HEK293T (cell line): ENCODE results near the gene DLX6.
A peak's percentile ranks its signal among the peaks of the same experiment; 100 is the strongest.

Experiments used
- CTCF ChIA-PET: fragments of 350-600 bp; formaldehyde crosslinking; extraction: SDS; loops from one replicate; lab custom pipeline; 2021; ENCODE audit warnings: antibody characterized with exemption, inconsistent platforms; lab: Yijun Ruan, JAX
- POLR2A ChIA-PET: fragments of 350-600 bp; formaldehyde crosslinking; extraction: SDS; loops from one replicate; lab custom pipeline; 2020; ENCODE audit warnings: antibody characterized with exemption, inconsistent platforms; lab: Yijun Ruan, JAX
- DNase-seq: peaks from one replicate; pipeline ENCODE4 v3.0.0; 2012; ENCODE audit warnings: mixed read lengths; ENCODE audit errors: extremely low spot score
- ARNT ChIP-seq: fragments of 450-650 bp; IDR thresholded peaks from 2 replicates; pipeline ENCODE4 v1.6.1; 2017; ENCODE audit warnings: mild to moderate bottlenecking
- BHLHE40 ChIP-seq: fragments of 450-650 bp; IDR thresholded peaks from 2 replicates; pipeline ENCODE4 v1.6.1; 2016; ENCODE audit warnings: mild to moderate bottlenecking, moderate library complexity, borderline replicate concordance
- CTBP1 ChIP-seq: fragments of 450-650 bp; IDR thresholded peaks from 2 replicates; pipeline ENCODE4 v1.6.1; 2016; ENCODE audit warnings: borderline replicate concordance
- ELF4 ChIP-seq: fragments of 450-650 bp; IDR thresholded peaks from 2 replicates; pipeline ENCODE4 v1.6.1; 2017; ENCODE audit warnings: antibody characterized with exemption
- FOXA1 ChIP-seq: fragments of 450-650 bp; IDR thresholded peaks from 2 replicates; pipeline ENCODE4 v1.6.1; 2016; ENCODE audit warnings: mild to moderate bottlenecking
- FOXK2 ChIP-seq: fragments of 450-650 bp; IDR thresholded peaks from 2 replicates; pipeline ENCODE4 v1.6.1; 2016; ENCODE audit warnings: mild to moderate bottlenecking
- FOXM1 ChIP-seq: fragments of 450-650 bp; IDR thresholded peaks from 2 replicates; pipeline ENCODE4 v1.6.1; 2017; ENCODE audit warnings: mild to moderate bottlenecking, borderline replicate concordance
- HDGF ChIP-seq: fragments of 450-650 bp; IDR thresholded peaks from 2 replicates; pipeline ENCODE4 v1.6.1; 2017; ENCODE audit warnings: antibody characterized with exemption, borderline replicate concordance
- L3MBTL2 ChIP-seq: fragments of 450-650 bp; conservative IDR thresholded peaks from 2 replicates; pipeline ENCODE4 v1.6.1; 2016; ENCODE audit warnings: mild to moderate bottlenecking
- LEF1 ChIP-seq: fragments of 450-650 bp; IDR thresholded peaks from 2 replicates; pipeline ENCODE4 v1.6.1; 2017; ENCODE audit warnings: mild to moderate bottlenecking, borderline replicate concordance
- NFRKB ChIP-seq: fragments of 450-650 bp; IDR thresholded peaks from 2 replicates; pipeline ENCODE4 v1.6.1; 2016; ENCODE audit warnings: mild to moderate bottlenecking, moderate library complexity
- SP1 ChIP-seq: fragments of 450-650 bp; IDR thresholded peaks from 2 replicates; pipeline ENCODE4 v1.6.1; 2017
- SUZ12 ChIP-seq: fragments of 450-650 bp; IDR thresholded peaks from 2 replicates; pipeline ENCODE4 v1.6.1; 2016; ENCODE audit warnings: mild to moderate bottlenecking
- TARDBP ChIP-seq: fragments of 450-650 bp; IDR thresholded peaks from 2 replicates; pipeline ENCODE4 v1.6.1; 2016
- ZNF384 ChIP-seq: fragments of 450-650 bp; IDR thresholded peaks from 2 replicates; pipeline ENCODE4 v1.6.1; 2016
- TF ChIP-seq, protein P1 (sequence below): fragments of 450-650 bp; IDR thresholded peaks from 2 replicates; pipeline ENCODE4 v1.6.1; 2016

Gene DLX6

DNA sequence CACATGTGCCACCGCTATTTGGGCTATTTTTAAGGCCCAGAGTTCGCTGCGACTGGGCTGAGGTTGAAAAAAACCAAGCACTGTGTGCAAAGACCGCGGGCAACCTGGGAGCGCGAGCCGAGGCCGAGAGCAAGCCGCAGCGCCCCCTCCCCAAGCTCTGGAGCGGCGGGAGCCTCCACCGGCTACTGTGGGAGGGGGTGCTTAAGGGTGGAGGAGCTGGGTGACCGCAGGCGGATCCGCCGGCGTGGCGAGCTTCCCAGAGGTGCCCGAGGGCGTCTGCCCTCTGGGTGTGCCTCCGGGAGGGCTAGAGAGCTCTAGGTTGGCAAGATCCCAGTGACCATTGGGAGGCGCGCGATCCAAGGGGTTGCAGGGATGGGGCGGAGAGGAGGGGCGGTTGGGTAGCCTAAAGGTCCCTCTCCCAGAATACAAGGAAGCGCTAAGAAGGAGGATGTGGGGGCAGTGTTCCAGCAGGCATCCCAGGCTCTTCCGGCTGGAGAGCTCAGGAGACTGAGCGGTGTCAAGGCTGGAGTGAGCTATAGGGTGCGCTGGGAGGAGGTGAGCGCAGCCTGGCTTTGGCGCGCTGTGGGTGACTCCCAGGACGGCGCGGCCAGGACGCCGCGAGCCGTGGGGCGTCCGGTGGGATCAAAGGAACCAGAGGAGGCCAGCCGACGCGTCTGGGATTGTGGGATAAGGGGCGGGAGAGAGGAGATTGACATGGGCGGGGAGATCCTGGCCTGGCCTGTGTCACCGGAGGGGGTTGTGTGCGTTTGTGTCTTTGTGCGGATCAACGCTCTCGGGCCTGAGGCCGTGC, 11.2 kb downstream of the DLX6 start:
- TF ChIP-seq CTBP1: no peak
- TF ChIP-seq, protein P1, sequence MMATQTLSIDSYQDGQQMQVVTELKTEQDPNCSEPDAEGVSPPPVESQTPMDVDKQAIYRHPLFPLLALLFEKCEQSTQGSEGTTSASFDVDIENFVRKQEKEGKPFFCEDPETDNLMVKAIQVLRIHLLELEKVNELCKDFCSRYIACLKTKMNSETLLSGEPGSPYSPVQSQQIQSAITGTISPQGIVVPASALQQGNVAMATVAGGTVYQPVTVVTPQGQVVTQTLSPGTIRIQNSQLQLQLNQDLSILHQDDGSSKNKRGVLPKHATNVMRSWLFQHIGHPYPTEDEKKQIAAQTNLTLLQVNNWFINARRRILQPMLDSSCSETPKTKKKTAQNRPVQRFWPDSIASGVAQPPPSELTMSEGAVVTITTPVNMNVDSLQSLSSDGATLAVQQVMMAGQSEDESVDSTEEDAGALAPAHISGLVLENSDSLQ: peak; percentile 84
- TF ChIP-seq BHLHE40: no peak
- TF ChIP-seq ARNT: no peak
- peak; percentile 12; the same call in 1 of the 2 replicates for TF ChIP-seq L3MBTL2
- no peak for TF ChIP-seq SP1
- no peak for TF ChIP-seq FOXA1
- no peak for TF ChIP-seq FOXK2
- TF ChIP-seq TARDBP: no peak
- TF ChIP-seq FOXM1: no peak
- no peak for TF ChIP-seq ELF4
- no peak for TF ChIP-seq HDGF
- TF ChIP-seq NFRKB: no peak
- no peak for TF ChIP-seq SUZ12
- TF ChIP-seq ZNF384: peak; percentile 53; the same call in 1 of the 2 replicates
- TF ChIP-seq LEF1: no peak
- ChIA-PET CTCF (interaction anchor here (1.8 to 2.6 kb wide), 2 partner anchors 10 to 11 kb away, joined by 3 to 9 read pairs; no protein-coding TSS in a partner anchor), POLR2A (interaction anchor here (0.7 to 4.0 kb wide), 5 partner anchors 11 to 420 kb away, joined by 4 to 52 read pairs (median 5); partner anchors contain the start of gene DLX6)
- peak; percentile 57 for DNase-seq

DNA sequence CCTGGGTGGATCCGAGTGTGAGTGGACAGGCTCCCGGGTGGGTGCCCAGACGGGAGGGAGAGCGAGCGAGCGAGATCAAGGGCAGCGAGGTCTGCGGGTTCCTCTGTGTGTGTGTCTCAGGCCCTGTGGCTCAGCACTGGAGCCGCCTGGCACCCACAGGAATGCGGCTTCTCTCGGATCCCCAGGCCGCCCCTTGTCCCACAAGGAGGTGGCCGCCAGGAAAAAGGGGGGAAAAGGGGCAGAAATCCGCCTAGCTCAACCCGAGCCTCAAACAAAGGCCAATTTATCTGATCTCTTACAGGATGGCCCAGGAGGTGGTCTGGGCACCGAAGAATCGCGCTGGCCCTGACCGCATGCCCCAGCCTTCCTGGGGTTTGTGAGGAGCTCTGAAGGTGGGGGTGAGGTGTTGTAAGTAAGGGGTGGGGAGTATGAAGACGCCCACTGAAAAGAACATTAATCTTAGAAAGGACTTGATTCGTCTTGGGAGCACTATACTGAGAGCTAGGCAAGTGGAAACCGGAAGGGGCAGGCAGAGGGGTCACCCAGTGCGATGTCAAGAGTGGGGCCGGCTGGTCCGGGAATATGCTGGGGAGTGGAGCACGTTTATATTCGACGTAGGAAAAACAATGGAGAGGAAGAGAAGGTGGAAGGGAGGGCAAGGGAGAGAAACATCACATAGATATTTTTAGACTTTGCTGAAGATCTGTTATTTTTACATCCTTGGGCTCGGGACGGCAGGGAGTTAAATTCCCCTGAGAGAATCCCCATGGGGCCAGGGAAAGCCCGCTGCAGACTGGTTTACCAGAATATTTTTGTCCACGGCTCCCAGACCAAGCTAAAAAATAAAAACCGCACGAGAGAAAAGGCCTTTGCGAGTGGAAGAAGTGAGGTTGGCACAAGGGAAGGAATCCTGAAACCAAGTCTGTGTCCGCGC, 12.1 kb downstream of the DLX6 start:
- CTCF ChIA-PET: interaction anchor here (1.8 to 2.6 kb wide), 2 partner anchors 10 to 11 kb away, joined by 3 to 9 read pairs; no protein-coding TSS in a partner anchor
- POLR2A ChIA-PET: interaction anchor here (0.7 to 4.0 kb wide), 5 partner anchors 10 to 421 kb away, joined by 4 to 52 read pairs (median 5); partner anchors contain the start of gene DLX6
- DNase-seq: no peak
- TF ChIP-seq BHLHE40 (no peak), ZNF384 (no peak), SP1 (no peak), TARDBP (no peak), CTBP1 (no peak), NFRKB (no peak), SUZ12 (no peak), LEF1 (no peak), FOXK2 (no peak), L3MBTL2 (no peak; the same call in 1 of the 2 replicates), HDGF (no peak), FOXA1 (no peak), FOXM1 (no peak), ARNT (no peak), ELF4 (no peak)
- TF ChIP-seq, protein P1: no peak

DNA sequence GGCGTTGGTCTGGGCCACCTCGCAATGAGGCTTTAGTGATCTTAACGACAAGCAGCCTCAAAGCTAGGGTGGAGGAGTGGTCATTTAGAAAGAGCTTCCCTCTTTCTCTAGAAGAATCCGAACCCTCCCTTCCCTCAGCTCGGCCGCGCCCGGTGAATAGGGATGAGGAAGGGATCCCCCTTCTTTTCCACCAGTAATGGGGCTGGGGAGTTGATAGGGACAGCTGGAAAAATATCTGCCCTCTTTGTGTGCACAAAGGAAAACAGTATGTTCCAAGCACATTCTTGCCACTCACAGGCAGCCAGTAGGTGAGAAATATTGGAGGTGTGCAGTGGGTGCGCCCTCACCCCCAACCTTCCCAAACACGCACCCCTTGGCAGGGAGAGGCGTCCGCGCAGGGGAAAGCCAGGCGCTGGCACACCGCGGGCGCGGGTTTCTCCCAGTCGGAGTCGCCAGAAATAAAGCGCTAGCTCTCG, 12.8 kb downstream of the DLX6 start:
- DNase-seq: no peak
- TF ChIP-seq NFRKB: no peak
- no peak for TF ChIP-seq CTBP1
- TF ChIP-seq ZNF384: no peak
- TF ChIP-seq FOXM1: no peak
- no peak for TF ChIP-seq LEF1
- no peak for TF ChIP-seq BHLHE40
- no peak for TF ChIP-seq ARNT
- no peak for TF ChIP-seq TARDBP
- TF ChIP-seq FOXK2: no peak
- no peak for TF ChIP-seq SP1
- no peak for TF ChIP-seq SUZ12
- no peak for TF ChIP-seq HDGF
- TF ChIP-seq FOXA1: no peak
- no peak for TF ChIP-seq ELF4
- TF ChIP-seq L3MBTL2: no peak
- TF ChIP-seq, protein P1: no peak
- CTCF ChIA-PET: interaction anchor here (0.6 kb wide), 1 partner anchor 82 kb away, joined by 3 read pairs; no protein-coding TSS in a partner anchor
- POLR2A ChIA-PET: interaction anchor here (4.0 kb wide), 1 partner anchor 12 kb away, joined by 52 read pairs; the partner anchor contains the start of gene DLX6

DNA sequence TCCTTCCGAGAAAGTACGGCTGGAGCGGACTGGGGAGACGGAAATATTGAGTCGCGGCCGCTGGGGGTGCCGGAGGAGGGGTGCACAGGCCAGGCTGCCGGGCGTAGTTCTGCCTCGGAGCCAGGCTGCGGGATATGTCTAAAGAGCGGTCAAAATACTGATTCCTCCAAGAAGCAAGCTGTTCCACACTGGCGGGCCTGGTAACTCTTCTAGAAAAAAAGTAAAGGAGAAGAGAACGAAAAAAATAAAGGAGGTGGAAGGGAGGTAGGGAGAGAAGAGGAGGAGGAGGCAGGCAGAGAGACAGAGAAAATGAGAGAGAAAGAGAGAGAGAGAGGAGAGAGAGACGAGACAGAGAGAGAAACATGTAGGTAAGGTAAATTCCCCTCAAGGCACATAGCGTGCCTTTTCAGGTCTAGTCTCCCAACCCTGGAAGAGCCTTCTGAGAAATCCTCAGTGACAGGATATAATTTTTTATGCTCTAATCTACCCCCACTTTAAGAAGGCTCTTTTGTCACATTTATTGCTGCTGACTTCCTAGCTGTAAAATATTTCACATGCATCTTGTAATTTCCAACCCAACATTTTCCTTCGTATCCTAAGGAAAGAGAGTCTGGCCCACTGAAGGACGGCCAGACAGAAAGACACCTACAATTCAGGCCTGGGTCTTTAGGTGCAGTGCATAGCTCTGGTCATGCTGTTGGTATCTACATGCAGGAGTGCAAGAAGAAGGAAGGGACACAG, 13.6 kb downstream of the DLX6 start:
- POLR2A ChIA-PET: interaction anchor here (0.6 kb wide), 1 partner anchor 12 kb away, joined by 3 read pairs; no protein-coding TSS in a partner anchor
- DNase-seq: no peak
- CTCF ChIA-PET: no interaction called here
- TF ChIP-seq FOXM1 (no peak), ELF4 (no peak), LEF1 (no peak), HDGF (no peak), TARDBP (no peak), SUZ12 (no peak), SP1 (no peak), CTBP1 (no peak), FOXK2 (no peak), NFRKB (no peak), ZNF384 (no peak), ARNT (no peak), FOXA1 (no peak), BHLHE40 (no peak), L3MBTL2 (no peak)
- TF ChIP-seq, protein P1: no peak
